Esophagus muscularis mucosa (tissue), 4 donors: ENCODE data around the gene BOK. TPM values are rescaled to one million over a fixed set of nuclear protein-coding genes. Genes with fewer than 3 reads are reported as not detected.

Experiments used
- DNase-seq: peaks from one replicate; pipeline ENCODE4 v3.0.0-alpha.2; 2017; ENCODE audit errors: extremely low spot score
- H3K27ac ChIP-seq, 4 donors: fragments of 200-600 bp; sonication (generic); replicated peaks in 1 of 4; 1 replicate in 3 of 4; 2 replicates in 1 of 4; pipeline ENCODE4 v1.5.1; 2016 to 2019; ENCODE audit warnings: mild to moderate bottlenecking in 1 of 4
- H3K27me3 ChIP-seq, 4 donors: fragments of 200-600 bp; sonication (generic); one replicate each; pipeline versions ENCODE4 v1.5.1 to v1.6.0; 2016 to 2019
- H3K36me3 ChIP-seq, 4 donors: fragments of 200-600 bp; sonication (generic); one replicate each; pipeline ENCODE4 v1.5.1; 2016 to 2019
- H3K4me1 ChIP-seq, 4 donors: fragments of 200-600 bp; sonication (generic); one replicate each; pipeline ENCODE4 v1.5.1; 2016 to 2019
- H3K4me3 ChIP-seq, 4 donors: fragments of 200-600 bp; sonication (generic); 1 replicate in 2 of 4; 2 replicates in 2 of 4; pipeline ENCODE4 v1.5.1; 2016 to 2019; ENCODE audit warnings: mild to moderate bottlenecking in 4 of 4, moderate library complexity in 1 of 4
- H3K9me3 ChIP-seq, 4 donors: fragments of 200-600 bp; sonication (generic); 1 replicate in 3 of 4; 2 replicates in 1 of 4; pipeline ENCODE4 v1.5.1; 2016 to 2019
- EP300 ChIP-seq: sonication (generic); formaldehyde crosslinking; IDR thresholded peaks from one replicate; pipeline ENCODE4 v1.6.1; 2017; ENCODE audit warnings: antibody characterized with exemption
- POLR2A ChIP-seq: fragments of 450-650 bp; IDR thresholded peaks from one replicate; pipeline ENCODE4 v1.6.1; 2017; ENCODE audit warnings: antibody characterized with exemption, moderate library complexity, mild to moderate bottlenecking, low read depth
- POLR2AphosphoS5 ChIP-seq, 2 donors: sonication (generic); formaldehyde crosslinking; IDR thresholded peaks; one replicate each; pipeline ENCODE4 v1.6.1; 2017; ENCODE audit warnings: antibody characterized with exemption in 2 of 2
- WGBS: methylation state at CpG from one replicate; pipeline ENCODE4 v1.1.5; 2018; 5-methylcytosine and 5-hydroxymethylcytosine counted together
- intact Hi-C: fragments of 100-400 bp; cut with DNase I; formaldehyde crosslinking; loops from one replicate; pipeline ENCODE4 v1.15.1; 2023
- small RNA-seq, 3 donors: library from RNA; depleted of rRNA; stranded (forward); fragments of <200 nt; gene quantifications; one replicate each; pipeline ENCODE3, GENCODE V24; 2016
- total RNA-seq, 4 donors: library from RNA; depleted of rRNA; stranded (reverse); fragments of >200 nt; gene quantifications; one replicate each; pipeline versions ENCODE4 v1.1.0 to v1.2.1, GENCODE V29; 2016
- TF ChIP-seq, protein P1 (sequence below), 3 experiments: fragments of 200-600 bp in 2 of 3; fragments of 450-650 bp in 1 of 3; sonication (generic) in 2 of 3; IDR thresholded peaks; one replicate each; pipeline ENCODE4 v1.5.1; 2017 to 2019; ENCODE audit warnings: antibody characterized with exemption in 3 of 3, mild to moderate bottlenecking in 2 of 3, moderate library complexity in 1 of 3

Gene BOK
- total RNA-seq, 4 donors from 2014 or later = 55.8 to 118 (median 73.7) TPM

DNA sequence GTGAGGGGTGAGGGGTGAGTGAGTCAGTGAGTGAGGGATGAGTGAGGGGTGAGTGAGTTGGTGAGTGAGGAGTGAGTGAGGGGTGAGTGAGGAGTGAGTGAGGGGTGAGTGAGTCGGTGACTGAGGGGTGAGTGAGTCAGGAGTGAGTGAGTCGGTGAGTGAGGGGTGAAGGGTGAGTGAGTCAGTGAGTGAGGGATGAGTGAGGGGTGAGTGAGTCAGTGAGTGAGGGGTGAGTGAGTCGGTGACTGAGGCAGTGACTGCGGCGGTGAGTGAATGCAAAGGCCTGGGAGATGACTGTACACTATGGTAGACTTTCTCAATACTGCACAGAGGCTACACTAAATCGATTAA lies 61.8 kb downstream of the BOK start:
- Histone ChIP-seq H3K27ac (no peak overlapping the region), H3K4me3 (no peak overlapping the region), H3K36me3 (peaks cover 0 to 16% (median 9%) of the 10 kb centered on the region in 4 donors), H3K4me1 (peaks cover 8 to 20% (median 19%) of the 10 kb centered on the region in 4 donors), H3K27me3 (no peaks in the 10 kb centered on the region), H3K9me3 (no peaks in the 10 kb centered on the region)
- intact Hi-C loops = no loop called here
- 94% methylated on average over 6 of the region's 6 CpGs for WGBS
- no peak for DNase-seq
- TF ChIP-seq EP300 (no peak), POLR2AphosphoS5 (IDR thresholded peaks at IDR 0.05) (no peak), POLR2A (no peak)
- TF ChIP-seq, protein P1, sequence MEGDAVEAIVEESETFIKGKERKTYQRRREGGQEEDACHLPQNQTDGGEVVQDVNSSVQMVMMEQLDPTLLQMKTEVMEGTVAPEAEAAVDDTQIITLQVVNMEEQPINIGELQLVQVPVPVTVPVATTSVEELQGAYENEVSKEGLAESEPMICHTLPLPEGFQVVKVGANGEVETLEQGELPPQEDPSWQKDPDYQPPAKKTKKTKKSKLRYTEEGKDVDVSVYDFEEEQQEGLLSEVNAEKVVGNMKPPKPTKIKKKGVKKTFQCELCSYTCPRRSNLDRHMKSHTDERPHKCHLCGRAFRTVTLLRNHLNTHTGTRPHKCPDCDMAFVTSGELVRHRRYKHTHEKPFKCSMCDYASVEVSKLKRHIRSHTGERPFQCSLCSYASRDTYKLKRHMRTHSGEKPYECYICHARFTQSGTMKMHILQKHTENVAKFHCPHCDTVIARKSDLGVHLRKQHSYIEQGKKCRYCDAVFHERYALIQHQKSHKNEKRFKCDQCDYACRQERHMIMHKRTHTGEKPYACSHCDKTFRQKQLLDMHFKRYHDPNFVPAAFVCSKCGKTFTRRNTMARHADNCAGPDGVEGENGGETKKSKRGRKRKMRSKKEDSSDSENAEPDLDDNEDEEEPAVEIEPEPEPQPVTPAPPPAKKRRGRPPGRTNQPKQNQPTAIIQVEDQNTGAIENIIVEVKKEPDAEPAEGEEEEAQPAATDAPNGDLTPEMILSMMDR (IDR thresholded peaks at IDR 0.05) = no peak

Small RNAs within 50 kb of the gene (small RNA-seq; reads per million reads assigned to genes)
- 0 reads per million in 3 donors for gene RNA5SP122

Other genes with a start within 250 kb of the BOK start
- 100 to 1,000 TPM; 263 to 479 (median 304) TPM for gene HDLBP, start 243.1 kb upstream of the BOK start, total RNA-seq
- 100 to 1,000 TPM; 272 to 335 (median 284) TPM for gene SEPTIN2, start 242.8 kb upstream of the BOK start, total RNA-seq
- 10 to 100 TPM; 26.8 to 37.9 (median 30.2) TPM for gene FARP2, start 202.5 kb upstream of the BOK start, total RNA-seq
- 100 to 1,000 TPM; 127 to 220 (median 153) TPM for gene STK25, start 50.2 kb upstream of the BOK start, total RNA-seq
- 10 to 100 TPM; 37.0 to 69.8 (median 49.6) TPM for gene THAP4, start 78.4 kb downstream of the BOK start, total RNA-seq
- 10 to 100 TPM; 39.1 to 76.0 (median 55.3) TPM for gene ATG4B, start 78.9 kb downstream of the BOK start, total RNA-seq
- gene DTYMK, start 128.1 kb downstream of the BOK start, total RNA-seq = 10 to 100 TPM in 2 of 4 donors, 1 to 10 TPM in 2; 6.8 to 14.5 (median 10.6) TPM
- 10 to 100 TPM; 28.1 to 43.8 (median 30.3) TPM for gene ING5, start 143.3 kb downstream of the BOK start, total RNA-seq
- gene D2HGDH, start 175.9 kb downstream of the BOK start, total RNA-seq = 10 to 100 TPM; 10.9 to 16.3 (median 11.9) TPM
- gene GAL3ST2, start 218.1 kb downstream of the BOK start, total RNA-seq = 1 to 10 TPM in 1 of 4 donors, not detected in 3; 2.7 TPM